ENCODE results near the gene HSF4.

HSF4 gene

DNA sequence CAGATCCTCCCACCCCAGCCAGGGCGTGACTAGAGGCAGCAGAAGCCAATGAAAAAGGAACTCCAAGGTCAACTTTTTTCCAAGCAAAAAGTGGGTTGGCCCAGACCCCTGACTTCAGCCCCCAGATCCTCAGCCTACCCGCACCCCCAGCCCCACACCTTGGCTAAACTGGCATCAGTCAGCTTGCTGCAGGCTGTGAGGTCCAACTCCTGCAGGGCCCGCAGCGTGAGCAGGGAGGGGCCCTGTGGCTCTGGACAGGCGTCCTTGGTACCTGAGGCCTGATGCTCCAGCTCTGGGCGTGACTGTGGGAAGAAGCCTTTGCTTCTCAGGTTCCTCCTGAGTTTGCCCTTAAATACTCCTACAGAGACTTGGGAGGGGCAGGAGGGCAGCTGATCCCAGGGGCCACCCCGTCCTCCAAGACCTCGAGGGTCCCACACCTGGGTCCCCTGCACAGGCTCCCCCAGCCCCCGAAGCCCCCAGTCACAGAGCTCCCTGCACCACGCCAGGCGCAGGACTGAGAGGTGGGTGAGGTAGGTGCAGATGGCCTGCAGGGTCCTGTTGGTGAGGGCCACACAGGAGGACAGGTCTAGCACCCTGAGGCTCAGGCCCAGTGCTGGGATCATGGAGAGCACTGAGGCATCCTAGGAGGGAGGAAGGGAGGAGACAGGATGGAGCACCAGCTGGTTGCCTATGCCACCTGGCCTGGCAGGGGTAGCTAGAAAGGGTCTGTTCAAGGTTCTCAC, 43.8 kb downstream of the HSF4 start:
- Histone ChIP-seq H3K4me3 (ENCODE audit: low read depth, low read length) (no peak overlapping the region), H3K36me3 (no peaks in the 10 kb centered on the region; the same call in 1 of the 2 replicates), H3K4me1 (peaks cover 13% of the 10 kb centered on the region), H3K9me3 (no peaks in the 10 kb centered on the region), H3K27me3 (no peaks in the 10 kb centered on the region)
- TF ChIP-seq, protein P1, sequence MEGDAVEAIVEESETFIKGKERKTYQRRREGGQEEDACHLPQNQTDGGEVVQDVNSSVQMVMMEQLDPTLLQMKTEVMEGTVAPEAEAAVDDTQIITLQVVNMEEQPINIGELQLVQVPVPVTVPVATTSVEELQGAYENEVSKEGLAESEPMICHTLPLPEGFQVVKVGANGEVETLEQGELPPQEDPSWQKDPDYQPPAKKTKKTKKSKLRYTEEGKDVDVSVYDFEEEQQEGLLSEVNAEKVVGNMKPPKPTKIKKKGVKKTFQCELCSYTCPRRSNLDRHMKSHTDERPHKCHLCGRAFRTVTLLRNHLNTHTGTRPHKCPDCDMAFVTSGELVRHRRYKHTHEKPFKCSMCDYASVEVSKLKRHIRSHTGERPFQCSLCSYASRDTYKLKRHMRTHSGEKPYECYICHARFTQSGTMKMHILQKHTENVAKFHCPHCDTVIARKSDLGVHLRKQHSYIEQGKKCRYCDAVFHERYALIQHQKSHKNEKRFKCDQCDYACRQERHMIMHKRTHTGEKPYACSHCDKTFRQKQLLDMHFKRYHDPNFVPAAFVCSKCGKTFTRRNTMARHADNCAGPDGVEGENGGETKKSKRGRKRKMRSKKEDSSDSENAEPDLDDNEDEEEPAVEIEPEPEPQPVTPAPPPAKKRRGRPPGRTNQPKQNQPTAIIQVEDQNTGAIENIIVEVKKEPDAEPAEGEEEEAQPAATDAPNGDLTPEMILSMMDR (IDR thresholded peaks at IDR 0.05; ENCODE audit: low read depth, low read length), result no peak
- no peak for DNase-seq

DNA sequence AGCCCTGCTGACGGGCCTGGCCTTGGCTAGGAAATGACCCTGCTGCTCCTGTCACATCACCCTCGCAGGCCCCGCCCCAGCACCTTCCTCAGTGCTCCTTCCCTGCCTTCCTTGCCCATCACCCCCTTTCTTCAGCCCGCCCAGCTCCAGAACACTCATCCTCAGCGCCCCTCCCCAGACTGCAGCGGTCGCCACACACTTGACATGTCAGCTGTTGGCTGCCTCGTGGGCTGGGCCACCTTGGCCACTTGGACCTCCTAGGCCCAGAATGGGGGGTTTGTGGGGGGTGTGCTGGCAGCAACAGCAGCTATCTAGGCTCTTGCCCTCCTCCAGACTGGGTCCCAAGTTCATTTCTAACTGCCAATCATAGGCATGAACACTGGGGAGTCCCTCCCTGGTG, 45.0 kb downstream of the HSF4 start:
- Histone ChIP-seq H3K4me1 (peaks cover 13% of the 10 kb centered on the region), H3K9me3 (no peaks in the 10 kb centered on the region), H3K36me3 (no peaks in the 10 kb centered on the region), H3K4me3 (ENCODE audit: low read depth, low read length) (no peak overlapping the region), H3K27me3 (no peaks in the 10 kb centered on the region)
- DNase-seq, result no peak
- TF ChIP-seq, protein P1 (IDR thresholded peaks at IDR 0.05; ENCODE audit: low read depth, low read length), result no peak

DNA sequence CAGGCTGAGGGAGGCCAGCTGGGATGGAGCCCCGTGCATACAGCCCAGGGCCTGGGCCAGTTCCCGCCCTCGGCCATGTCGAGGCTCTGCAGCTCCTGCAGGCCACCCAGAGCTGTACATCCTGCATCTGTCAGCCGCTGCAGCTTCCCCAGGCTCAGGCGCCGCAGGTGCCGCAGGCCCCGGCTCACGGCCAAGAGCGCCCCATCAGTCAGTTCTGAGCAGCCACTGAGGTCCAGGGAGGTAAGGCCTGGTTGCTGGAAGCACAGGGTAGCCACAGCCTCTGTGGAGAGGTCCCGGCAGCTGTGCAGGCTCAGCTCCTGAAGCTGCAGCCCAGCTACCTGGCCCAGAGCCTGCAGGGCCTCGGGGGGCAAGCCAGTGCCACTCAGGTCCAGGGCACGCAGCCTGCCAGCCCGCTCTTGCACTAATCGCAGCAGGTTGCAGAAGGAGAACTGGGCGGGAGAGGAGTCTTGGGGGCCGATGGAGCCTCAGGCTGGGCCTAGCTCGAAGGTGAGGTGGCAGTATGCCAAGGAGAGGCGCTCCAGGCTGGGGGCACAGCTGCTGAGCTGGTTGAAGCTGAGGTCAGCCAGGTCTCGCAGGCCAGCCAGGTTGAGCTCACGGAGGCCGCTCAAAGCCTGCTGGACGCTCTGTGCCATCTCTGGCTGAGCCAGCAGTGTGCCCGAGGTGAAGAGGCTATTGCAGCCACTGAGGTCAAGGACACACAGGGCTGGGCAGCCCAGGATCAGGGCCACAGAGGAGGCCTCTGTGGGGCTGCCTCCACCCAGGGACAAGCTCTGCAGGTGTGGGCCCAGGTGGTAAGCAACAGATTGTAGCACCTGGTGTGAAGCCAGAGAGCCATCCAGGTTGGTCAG, 45.8 kb downstream of the HSF4 start:
- Histone ChIP-seq H3K4me3 (ENCODE audit: low read depth, low read length) (no peak overlapping the region), H3K9me3 (no peaks in the 10 kb centered on the region), H3K27me3 (no peaks in the 10 kb centered on the region), H3K4me1 (peaks cover 13% of the 10 kb centered on the region), H3K36me3 (no peaks in the 10 kb centered on the region)
- TF ChIP-seq, protein P1 (IDR thresholded peaks at IDR 0.05; ENCODE audit: low read depth, low read length), result no peak
- no peak for DNase-seq

DNA sequence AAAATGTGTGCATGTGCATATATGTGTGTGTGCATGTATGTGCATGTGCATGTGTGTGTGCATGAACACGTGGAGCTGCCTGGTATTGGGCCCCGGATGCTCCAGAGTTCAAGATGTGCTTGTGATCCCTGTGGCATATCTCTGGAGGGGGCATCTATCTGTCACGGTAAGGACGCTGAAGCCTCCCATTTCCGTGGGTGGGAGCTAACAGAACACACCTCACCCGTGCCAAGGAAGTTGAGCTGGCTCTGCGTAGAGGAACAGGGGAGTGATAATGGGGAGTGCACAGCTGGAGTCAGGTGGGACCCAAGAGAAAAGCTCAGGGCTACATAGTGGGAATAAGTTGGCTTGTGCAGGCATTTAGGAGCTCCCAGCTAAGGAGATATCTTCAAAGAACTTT, 47.1 kb downstream of the HSF4 start:
- H3K9me3 ChIP-seq, result no peaks in the 10 kb centered on the region
- H3K4me3 ChIP-seq (ENCODE audit: low read depth, low read length), result no peak overlapping the region
- TF ChIP-seq, protein P1 (IDR thresholded peaks at IDR 0.05; ENCODE audit: low read depth, low read length), result no peak
- no peaks in the 10 kb centered on the region for H3K27me3 ChIP-seq
- no peaks in the 10 kb centered on the region for H3K36me3 ChIP-seq
- peaks cover 18% of the 10 kb centered on the region for H3K4me1 ChIP-seq
- no peak for DNase-seq

DNA sequence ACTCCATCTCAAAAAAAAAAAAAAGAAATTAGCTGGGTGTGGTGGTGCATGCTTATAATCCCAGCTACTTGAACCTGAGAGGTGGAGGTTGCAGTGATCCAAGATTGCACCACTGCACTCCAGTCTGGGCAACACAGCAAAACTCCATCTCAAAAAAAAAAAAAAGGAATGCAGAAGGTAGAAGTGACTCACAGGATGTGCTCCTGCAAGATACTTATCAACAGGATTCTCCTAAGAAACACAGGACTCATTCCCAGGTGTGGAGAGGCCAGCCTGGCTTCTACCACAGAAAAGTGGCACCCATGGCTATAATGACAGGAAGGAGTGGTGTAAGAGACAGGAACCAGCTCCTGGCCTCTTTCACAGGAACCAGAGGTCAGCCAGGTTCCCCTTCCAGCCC, 48.2 kb downstream of the HSF4 start:
- DNase-seq, result no peak

More for the DNA sequence above, 48.2 kb downstream of the HSF4 start:
- Histone ChIP-seq H3K4me3 (ENCODE audit: low read depth, low read length) (no peak overlapping the region), H3K27me3 (no peaks in the 10 kb centered on the region), H3K4me1 (peaks cover 20% of the 10 kb centered on the region), H3K36me3 (no peaks in the 10 kb centered on the region), H3K9me3 (no peaks in the 10 kb centered on the region)
- TF ChIP-seq, protein P1 (IDR thresholded peaks at IDR 0.05; ENCODE audit: low read depth, low read length), result no peak
